Activated naive CD8-positive, alpha-beta T cell (primary cell): ENCODE measurements around the gene SPATS2.

ENCODE experiments used
- H3K27ac Mint-ChIP-seq: one replicate; pipeline ENCODE4 v1.8.0; 2021; ENCODE audit warnings: mixed read lengths
- H3K27me3 Mint-ChIP-seq: one replicate; pipeline ENCODE4 v1.8.0; 2021; ENCODE audit warnings: mixed read lengths
- H3K36me3 Mint-ChIP-seq: one replicate; pipeline ENCODE4 v1.8.0; 2021; ENCODE audit warnings: mixed read lengths
- H3K4me1 Mint-ChIP-seq: one replicate; pipeline ENCODE4 v1.8.0; 2021; ENCODE audit warnings: low read depth, mixed read lengths
- H3K4me3 Mint-ChIP-seq: one replicate; pipeline ENCODE4 v1.8.0; 2021; ENCODE audit warnings: mild to moderate bottlenecking, mixed read lengths
- H3K9me3 Mint-ChIP-seq: one replicate; pipeline ENCODE4 v1.8.0; 2021; ENCODE audit warnings: low read depth, mixed read lengths

The SPATS2 gene

DNA sequence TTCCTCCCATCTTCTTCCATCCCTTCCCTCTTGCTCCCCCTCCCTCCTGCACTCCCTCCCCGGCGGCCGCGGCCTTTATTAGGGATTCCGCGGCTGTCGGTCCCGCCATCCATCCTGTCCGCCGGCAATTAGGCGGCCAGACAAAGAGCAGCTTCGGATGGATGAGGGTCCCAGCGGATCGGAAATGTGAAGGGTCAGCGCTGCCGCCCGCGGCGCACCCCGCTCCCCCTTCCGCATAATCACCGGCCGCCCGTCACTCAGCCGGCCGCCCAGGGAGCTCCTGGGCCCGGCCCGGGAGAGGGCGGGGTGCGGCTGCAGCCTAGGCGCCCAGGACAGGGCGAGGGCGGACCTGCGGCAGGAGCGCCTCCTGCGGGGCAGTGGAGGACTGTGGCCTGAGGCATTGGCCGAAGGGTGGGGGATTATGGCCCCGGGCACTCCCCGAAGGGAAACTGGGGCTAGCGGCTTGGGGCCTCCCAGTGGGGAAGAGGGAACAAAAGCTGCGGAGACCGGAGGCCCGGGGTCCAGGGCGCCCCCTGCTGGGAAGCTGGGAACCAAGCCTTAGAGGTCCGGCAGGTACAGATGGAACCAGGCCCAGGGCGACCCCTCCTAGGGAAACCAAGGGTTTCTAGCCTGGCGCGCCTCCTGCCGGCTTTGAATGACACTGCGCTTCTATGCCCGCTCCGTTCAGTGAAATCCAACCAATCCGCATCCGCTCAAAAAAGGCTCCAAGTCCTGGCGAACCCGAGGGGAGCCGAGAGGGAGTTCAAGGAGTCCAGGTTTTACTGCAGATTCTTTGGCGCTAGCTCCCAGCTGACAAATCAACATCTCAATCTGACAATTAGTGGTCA, 25.0 kb upstream of the SPATS2 start:
- Mint-ChIP-seq H3K9me3 (no peaks in the 10 kb centered on the region), H3K27ac (no peak overlapping the region)

DNA sequence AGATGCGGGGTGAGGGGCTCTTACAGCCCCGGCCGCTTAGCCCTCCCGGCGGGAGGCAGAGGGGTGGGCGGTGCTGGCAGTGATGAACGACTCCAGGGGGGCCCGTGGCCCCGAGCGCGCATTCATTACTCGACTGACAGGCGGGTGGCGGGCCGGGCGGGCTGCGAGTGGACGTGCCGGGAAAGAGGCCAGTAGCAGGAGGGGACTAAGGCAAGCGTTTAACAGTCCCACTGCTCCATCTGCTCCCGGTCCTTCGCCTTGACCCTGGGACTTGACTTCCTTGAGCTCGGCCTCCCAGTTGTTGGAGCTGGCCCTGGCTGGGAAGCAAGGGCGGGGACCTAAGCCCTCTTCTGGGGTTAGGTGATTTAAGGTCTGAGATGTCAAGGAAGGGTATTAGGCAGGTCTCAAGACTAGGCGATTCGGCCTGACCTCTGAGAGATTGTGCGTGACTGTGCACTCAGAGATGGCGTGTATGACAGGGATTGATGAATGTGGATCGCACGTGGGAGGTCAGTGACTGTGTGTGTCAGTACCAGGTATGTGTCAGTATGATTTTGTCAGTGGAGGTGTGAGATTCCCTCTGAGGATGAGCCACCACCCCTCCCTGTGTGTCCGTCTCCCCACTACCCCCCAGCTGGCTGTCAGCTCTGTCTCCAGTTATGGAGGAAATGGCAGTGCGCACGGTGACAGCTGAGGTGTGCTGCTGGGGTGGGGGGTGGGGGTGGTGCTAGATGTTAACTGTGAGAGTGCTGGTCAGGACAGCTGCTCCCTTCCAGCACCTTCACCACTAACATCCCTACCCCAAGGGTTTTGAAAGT, 24.1 kb upstream of the SPATS2 start:
- Mint-ChIP-seq H3K36me3 (no peaks in the 10 kb centered on the region), H3K4me3 (peak overlapping the region; percentile 81), H3K27me3 (peaks cover 17% of the 10 kb centered on the region), H3K4me1 (peaks cover 31% of the 10 kb centered on the region), H3K27ac (peak overlapping the region; percentile 59), H3K9me3 (no peaks in the 10 kb centered on the region)

More for the DNA sequence above, 25.0 kb upstream of the SPATS2 start:
- Mint-ChIP-seq H3K4me3 (peak overlapping the region; percentile 81), H3K36me3 (no peaks in the 10 kb centered on the region), H3K27me3 (peaks cover 21% of the 10 kb centered on the region), H3K4me1 (peaks cover 36% of the 10 kb centered on the region)

DNA sequence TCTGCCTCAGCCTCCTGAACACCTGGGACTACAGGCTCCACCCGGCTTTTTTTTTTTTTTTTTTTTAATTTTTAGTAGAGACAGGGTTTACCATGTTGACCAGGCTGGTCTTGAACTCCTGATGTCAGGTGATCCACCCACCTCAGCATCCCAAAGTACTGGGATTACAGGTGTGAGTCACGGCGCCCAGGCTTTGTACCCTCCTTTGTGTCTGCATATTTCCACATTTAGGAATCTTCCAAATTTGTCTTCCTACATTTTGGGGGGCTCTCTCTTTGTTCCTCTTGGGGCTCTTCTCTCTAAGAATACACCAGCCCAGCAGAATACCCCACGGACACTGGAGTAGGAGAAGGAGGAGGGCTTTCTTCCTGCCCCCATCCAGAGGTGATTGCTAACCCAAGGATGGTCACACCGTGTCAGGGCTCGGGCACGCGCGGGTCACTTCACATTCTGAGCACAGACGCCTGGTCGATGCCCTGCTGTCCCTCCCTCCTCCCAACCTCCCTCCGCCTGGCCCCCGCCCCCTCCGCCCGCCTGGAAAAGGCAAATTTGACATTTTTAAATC, 22.7 kb upstream of the SPATS2 start:
- H3K4me1 Mint-ChIP-seq = peaks cover 31% of the 10 kb centered on the region
- H3K36me3 Mint-ChIP-seq = no peaks in the 10 kb centered on the region
- no peaks in the 10 kb centered on the region for H3K9me3 Mint-ChIP-seq
- H3K4me3 Mint-ChIP-seq = peak overlapping the region; percentile 30
- H3K27me3 Mint-ChIP-seq = peaks cover 20% of the 10 kb centered on the region
- H3K27ac Mint-ChIP-seq = no peak overlapping the region

DNA sequence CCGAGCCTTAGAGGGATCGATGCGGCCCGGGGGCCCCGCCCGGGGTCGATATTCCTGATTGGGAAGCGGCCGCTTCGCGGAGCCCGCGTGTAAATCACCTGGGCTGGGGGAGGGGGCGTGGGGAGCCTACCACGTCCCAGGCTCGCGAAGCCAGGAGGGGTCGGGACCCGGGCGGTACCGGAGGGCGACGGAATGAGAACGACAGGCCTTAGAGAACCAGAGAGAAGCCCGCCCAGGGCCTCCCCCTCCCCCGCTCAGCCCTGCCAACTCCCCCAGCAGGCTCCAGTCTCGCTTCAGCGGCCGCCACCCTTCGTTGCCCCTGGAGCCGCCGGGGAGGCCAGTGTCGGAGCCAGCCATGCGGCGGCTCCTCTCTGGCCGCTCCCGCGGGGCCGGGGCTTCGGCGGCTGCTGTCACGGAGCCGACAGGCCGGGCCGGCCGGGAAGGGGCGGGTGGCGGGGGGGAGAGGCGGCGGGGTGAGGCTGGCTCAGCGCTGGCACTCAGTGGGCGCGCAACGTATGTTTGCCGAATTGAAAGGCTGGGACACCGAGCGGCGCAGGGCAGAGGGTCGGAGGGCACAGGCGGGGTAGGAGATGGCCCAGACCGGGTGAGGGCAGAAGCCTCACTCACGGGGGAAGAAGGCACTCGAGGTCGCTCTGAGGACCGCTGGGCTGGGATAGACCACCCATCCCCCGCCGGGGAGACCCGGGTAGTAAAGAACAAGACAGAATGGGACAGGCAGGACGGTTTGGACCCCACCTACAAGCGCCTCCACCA, 22.0 kb upstream of the SPATS2 start:
- H3K4me1 Mint-ChIP-seq = peaks cover 31% of the 10 kb centered on the region
- no peaks in the 10 kb centered on the region for H3K36me3 Mint-ChIP-seq
- H3K9me3 Mint-ChIP-seq = no peaks in the 10 kb centered on the region
- H3K27me3 Mint-ChIP-seq = peaks cover 20% of the 10 kb centered on the region
- no peak overlapping the region for H3K27ac Mint-ChIP-seq
- H3K4me3 Mint-ChIP-seq = peak overlapping the region; percentile 82

DNA sequence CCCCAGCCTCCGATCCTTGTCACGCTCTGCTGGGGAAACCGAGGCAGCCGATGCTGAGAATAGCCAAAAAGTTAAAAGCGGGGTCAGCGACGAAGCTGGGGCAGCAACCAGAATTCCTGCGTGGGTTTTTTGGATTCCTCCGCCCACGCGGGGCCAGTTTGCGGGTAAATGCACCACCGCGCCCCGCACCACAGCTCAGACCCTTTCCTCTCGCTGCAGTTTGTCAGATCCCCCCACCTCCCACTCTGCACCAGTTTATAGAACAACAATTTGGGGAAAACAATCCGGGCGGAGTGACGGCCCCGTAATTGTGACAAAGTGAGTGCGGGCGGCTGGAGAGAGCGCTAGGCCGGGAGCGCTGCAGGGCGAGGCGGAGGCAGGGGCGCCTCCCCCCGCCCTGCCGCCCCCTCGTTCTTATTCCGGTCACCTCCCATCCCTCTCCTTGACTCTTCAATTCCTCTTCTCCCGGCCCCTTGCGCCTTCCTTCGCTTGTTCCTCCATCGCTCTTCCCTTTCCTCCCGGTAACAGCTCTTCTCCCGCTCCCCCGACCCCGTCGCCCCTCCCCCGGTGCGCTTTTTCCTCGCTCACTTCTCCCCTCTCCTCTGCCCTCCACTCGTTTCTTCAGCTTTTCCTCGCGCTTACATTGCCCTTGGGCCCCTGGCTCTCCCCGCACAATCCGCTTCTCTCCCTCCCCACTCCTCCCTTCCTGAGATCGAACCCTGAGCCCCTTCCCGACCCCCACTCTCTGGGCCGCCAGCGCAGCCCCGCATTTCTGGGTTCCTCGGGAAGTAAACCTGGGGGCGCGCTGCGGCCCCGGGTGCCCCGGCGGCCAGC, 21.2 kb upstream of the SPATS2 start:
- peak overlapping the region; percentile 82 for H3K4me3 Mint-ChIP-seq
- no peaks in the 10 kb centered on the region for H3K9me3 Mint-ChIP-seq
- H3K4me1 Mint-ChIP-seq = peaks cover 31% of the 10 kb centered on the region
- H3K27ac Mint-ChIP-seq = no peak overlapping the region
- no peaks in the 10 kb centered on the region for H3K36me3 Mint-ChIP-seq
- H3K27me3 Mint-ChIP-seq = peaks cover 20% of the 10 kb centered on the region

DNA sequence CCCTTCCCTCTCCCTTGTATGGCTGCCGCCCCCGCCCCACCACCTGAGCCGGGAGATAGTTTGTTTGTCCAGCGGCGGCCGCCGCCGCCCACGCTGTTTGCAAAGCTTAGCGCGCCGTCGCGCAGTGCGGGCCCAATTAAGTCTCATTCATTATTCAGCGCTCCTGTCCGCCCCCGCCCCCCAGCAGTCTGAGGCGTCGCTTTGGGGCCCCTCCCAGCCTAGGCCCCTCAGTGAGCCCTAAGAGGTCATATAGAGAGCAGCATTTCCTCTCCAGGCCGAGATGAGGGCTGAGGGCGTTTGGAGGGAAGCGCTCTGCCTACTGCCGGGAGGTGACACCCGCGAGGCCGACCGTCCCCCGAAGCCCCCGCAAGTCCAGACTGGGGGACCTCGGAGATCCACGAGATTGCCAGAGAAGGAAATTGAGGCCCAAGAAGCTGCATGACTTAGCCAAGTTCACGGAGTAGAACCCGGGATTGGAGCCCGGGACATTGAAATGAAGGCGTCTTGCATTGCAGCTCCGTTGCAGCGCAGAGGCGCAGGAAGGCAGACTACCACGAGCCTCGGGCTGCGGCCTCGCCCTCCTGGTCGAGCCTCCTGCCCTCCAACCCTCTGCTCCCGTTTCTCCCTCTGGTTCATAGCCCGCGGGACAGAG, 20.5 kb upstream of the SPATS2 start, which contains the start of gene DNAJC22:
Gene DNAJC22 (plus strand): TSS at position 230 of the 652 bp plus-strand sequence. CDS start 1,985 bp downstream, outside the sequence.
- no peak within 1 kb of the TSS for H3K27ac Mint-ChIP-seq

DNA sequence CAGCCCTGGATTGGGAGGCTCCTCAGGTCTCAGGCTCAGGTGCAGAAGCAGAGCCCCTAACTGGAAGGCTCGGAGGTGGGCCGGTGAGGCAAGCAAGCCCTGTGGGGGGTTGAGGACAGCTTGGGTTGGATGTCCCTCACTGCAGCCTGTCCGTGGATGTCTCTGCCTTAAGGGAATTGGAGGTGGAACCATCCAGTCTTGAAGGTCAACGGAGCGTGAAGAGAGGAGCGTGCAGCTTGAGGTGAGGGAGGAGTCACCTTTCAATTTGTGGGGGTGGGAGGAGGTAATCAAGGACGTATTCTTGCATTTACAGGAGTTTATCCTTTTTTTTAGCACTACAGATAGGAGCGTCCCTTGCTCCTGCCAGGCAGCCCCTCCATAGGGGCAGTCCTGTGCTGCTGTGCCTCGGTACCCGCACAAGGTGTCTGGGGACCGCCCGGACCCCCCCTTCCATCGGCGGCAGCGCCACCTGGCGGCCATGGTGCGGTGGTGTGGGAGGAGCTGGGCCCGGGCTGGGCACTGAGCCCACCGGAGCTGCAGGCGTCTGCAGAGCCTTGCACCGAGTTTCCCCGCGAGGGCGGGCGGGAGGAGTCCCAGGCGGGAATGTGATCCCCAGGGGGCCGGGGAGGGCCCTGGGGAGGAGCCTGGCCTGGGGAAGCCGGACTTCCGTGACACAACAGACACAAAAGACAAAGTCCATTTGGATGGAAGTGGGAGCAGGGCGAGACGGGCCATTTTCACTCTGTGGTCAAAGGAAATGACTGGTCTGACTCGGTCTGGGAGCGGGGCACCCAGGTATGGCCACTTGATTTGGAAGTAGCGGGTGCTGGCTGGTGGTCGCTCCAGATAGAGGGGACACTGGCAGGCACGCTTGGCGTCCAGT, 19.7 kb upstream of the SPATS2 start:
- Mint-ChIP-seq H3K27me3 (peaks cover 21% of the 10 kb centered on the region), H3K36me3 (no peaks in the 10 kb centered on the region), H3K9me3 (no peaks in the 10 kb centered on the region), H3K27ac (no peak overlapping the region), H3K4me1 (peaks cover 29% of the 10 kb centered on the region), H3K4me3 (peak overlapping the region; percentile 82)

More for the DNA sequence above, 20.5 kb upstream of the SPATS2 start, which contains the start of gene DNAJC22:
- no peaks in the 10 kb centered on the region for H3K9me3 Mint-ChIP-seq
- H3K36me3 Mint-ChIP-seq = no peaks in the 10 kb centered on the region
- peaks cover 31% of the 10 kb centered on the region for H3K4me1 Mint-ChIP-seq
- peaks cover 20% of the 10 kb centered on the region for H3K27me3 Mint-ChIP-seq
- peak within 1 kb of the TSS; percentile 82 for H3K4me3 Mint-ChIP-seq

DNA sequence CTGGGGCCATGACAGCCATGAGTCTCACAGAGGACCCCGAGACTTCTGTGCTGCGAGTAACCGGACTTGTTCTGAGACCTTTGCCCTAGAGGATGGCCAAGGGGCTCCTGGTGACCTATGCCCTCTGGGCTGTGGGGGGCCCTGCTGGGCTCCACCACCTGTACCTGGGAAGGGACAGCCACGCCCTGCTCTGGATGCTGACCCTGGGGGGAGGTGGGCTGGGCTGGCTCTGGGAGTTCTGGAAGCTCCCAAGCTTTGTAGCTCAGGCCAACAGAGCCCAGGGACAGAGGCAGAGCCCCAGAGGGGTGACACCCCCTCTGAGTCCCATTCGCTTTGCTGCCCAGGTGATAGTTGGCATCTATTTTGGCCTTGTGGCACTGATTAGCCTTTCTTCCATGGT, 18.5 kb upstream of the SPATS2 start:
- peaks cover 19% of the 10 kb centered on the region for H3K4me1 Mint-ChIP-seq
- H3K27ac Mint-ChIP-seq = no peak overlapping the region
- no peaks in the 10 kb centered on the region for H3K36me3 Mint-ChIP-seq
- peaks cover 23% of the 10 kb centered on the region for H3K27me3 Mint-ChIP-seq
- no peak overlapping the region for H3K4me3 Mint-ChIP-seq
- H3K9me3 Mint-ChIP-seq = no peaks in the 10 kb centered on the region

DNA sequence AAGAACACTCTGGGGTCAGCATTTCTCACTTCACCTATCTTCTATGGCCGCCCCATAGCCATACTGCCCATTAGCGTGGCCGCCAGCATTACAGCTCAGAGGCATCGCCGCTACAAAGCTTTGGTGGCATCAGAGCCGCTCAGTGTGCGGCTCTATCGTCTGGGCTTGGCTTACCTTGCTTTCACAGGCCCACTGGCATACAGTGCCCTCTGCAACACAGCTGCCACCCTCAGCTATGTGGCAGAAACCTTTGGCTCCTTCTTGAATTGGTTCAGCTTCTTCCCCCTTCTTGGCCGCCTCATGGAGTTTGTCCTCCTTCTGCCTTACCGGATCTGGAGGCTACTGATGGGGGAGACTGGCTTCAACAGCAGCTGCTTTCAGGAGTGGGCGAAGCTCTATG, 18.0 kb upstream of the SPATS2 start:
- Mint-ChIP-seq H3K27me3 (peaks cover 23% of the 10 kb centered on the region), H3K27ac (no peak overlapping the region), H3K9me3 (no peaks in the 10 kb centered on the region)

DNA sequence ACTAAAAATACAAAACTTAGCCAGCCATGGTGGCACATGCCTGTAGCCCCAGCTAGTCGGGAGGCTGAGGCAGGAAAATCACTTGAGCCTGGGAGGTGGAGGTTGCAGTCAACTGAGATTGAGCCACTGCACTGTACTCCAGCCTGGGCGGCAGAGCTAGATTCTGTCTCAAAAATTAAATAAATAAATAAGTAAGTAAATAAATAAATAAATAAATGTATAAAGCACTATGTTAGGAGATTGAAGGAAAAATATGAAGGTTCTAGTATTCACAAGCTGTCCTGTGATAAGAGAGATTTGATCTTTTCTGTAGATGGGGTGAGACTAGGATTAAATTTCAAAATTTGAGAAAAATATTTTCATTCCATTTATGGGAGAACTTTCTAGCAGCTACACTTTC, 14.9 kb upstream of the SPATS2 start:
- H3K36me3 Mint-ChIP-seq = no peaks in the 10 kb centered on the region
- no peak overlapping the region for H3K4me3 Mint-ChIP-seq
- H3K4me1 Mint-ChIP-seq = peaks cover under 1% of the 10 kb centered on the region

More for the DNA sequence above, 18.0 kb upstream of the SPATS2 start:
- H3K4me1 Mint-ChIP-seq = peaks cover 16% of the 10 kb centered on the region
- no peaks in the 10 kb centered on the region for H3K36me3 Mint-ChIP-seq
- no peak overlapping the region for H3K4me3 Mint-ChIP-seq

DNA sequence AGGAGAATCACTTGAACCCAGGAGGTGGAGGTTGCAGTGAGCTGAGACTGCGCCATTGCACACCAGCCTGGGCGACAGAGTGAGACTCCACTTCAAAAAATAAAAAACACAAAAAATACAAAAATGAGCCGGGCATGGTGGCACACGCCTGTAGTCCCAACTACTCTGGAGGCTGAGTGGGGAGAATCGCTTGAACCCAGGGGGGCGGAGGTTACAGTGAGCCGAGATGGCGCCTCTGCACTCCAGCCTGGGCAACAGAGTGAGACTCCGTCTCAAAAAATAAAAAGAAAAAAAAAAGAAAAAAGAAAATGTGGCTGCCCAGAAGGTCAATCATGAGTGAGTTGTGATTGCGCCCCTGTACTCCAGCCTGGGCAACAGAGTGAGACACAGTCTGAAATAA, 11.3 kb upstream of the SPATS2 start:
- Mint-ChIP-seq H3K9me3 (no peaks in the 10 kb centered on the region), H3K36me3 (no peaks in the 10 kb centered on the region), H3K4me1 (peaks cover 6% of the 10 kb centered on the region), H3K4me3 (no peak overlapping the region), H3K27me3 (peaks cover 22% of the 10 kb centered on the region), H3K27ac (no peak overlapping the region)

More for the DNA sequence above, 14.9 kb upstream of the SPATS2 start:
- Mint-ChIP-seq H3K27ac (no peak overlapping the region), H3K9me3 (no peaks in the 10 kb centered on the region), H3K27me3 (peaks cover 28% of the 10 kb centered on the region)

DNA sequence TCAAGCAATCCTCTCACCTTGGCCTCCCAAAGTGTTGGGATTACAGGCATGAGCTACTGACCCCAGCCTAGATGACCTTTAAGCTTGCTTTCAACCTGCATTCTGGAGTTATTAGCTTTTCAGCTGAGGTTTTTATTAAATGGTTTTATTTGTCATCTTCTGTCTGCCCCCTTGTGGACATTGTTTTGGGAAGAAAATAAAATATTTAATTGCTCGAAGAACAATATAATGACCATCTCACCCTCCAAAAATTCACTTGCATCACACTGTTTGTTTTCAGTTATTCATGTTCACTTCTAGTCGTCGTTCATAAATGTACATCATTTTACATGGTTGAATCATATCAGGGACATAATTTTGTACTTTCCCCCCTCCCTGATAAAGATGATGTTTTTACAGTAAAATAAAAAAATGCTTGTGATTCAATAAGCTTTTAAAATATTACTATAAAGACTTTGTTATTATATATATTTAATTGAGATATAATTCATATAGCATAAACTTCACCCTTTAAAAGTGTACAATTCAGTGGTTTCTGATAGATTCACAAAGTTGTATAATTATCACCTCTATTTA, 10.1 kb upstream of the SPATS2 start:
- H3K4me1 Mint-ChIP-seq = peaks cover 6% of the 10 kb centered on the region
- H3K27me3 Mint-ChIP-seq = peaks cover 21% of the 10 kb centered on the region
- no peak overlapping the region for H3K4me3 Mint-ChIP-seq
- H3K36me3 Mint-ChIP-seq = no peaks in the 10 kb centered on the region
- no peak overlapping the region for H3K27ac Mint-ChIP-seq
- H3K9me3 Mint-ChIP-seq = no peaks in the 10 kb centered on the region
